ENCODE data around the gene FOXA2.

Gene FOXA2

DNA sequence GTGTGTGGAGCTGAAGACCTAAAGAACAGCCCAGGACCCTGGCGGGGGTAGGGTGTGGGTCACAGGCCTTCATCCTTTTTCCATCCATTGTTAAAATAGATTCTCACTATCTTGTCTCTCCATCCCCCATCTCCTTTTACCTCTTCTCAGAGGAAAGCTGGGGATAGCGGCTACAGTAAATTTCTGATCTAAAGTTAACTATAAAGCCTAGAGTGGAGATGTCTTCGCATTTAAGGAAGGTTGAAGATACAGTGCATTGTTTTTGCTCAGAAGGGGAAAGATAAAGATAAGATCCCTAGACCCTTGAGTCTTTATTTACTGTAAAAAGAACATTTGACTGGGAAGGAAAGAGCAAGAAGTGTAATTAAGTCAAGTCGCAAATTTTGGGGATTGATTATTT, 8.6 kb downstream of the FOXA2 start:
- no peak for TF ChIP-seq ZFX (IDR thresholded peaks at IDR 0.05)
- TF ChIP-seq, protein P1, sequence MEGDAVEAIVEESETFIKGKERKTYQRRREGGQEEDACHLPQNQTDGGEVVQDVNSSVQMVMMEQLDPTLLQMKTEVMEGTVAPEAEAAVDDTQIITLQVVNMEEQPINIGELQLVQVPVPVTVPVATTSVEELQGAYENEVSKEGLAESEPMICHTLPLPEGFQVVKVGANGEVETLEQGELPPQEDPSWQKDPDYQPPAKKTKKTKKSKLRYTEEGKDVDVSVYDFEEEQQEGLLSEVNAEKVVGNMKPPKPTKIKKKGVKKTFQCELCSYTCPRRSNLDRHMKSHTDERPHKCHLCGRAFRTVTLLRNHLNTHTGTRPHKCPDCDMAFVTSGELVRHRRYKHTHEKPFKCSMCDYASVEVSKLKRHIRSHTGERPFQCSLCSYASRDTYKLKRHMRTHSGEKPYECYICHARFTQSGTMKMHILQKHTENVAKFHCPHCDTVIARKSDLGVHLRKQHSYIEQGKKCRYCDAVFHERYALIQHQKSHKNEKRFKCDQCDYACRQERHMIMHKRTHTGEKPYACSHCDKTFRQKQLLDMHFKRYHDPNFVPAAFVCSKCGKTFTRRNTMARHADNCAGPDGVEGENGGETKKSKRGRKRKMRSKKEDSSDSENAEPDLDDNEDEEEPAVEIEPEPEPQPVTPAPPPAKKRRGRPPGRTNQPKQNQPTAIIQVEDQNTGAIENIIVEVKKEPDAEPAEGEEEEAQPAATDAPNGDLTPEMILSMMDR (conservative IDR thresholded peaks at IDR 0.05), result no peak
- H3K27ac ChIP-seq, result no peak overlapping the region

DNA sequence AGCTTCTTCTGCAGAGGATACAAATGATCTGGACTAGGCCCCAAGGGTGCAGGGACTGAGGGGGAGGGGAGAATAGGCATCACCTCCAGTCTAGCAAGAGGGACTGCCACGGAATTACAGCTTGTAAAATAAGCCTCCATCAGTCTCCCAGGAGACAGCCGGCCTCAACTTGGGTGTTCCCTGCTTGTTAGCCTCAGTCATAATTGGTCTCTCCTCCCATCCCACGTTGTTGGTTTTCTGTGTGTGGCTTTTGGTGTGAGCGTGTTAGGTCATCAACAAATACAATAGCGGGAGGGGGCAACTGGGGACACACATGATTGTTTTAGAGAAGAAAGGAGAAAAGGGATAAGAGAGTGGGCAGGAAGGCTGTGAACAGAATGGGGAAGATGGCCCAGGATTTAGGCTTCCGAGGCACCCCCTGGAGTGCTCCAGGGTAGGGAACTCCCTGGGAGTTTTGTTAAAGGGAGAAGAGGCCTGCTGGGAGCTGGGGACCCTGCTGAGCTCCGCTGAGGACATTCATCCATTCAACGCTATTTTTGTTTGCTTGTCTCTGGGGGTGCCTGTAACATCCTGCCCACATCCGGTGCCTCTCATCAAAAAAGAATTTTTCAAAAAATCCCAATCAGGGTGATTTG, 9.2 kb downstream of the FOXA2 start:
- TF ChIP-seq, protein P1 (conservative IDR thresholded peaks at IDR 0.05), result no peak
- no peak for TF ChIP-seq ZFX (IDR thresholded peaks at IDR 0.05)
- H3K27ac ChIP-seq, result no peak overlapping the region

DNA sequence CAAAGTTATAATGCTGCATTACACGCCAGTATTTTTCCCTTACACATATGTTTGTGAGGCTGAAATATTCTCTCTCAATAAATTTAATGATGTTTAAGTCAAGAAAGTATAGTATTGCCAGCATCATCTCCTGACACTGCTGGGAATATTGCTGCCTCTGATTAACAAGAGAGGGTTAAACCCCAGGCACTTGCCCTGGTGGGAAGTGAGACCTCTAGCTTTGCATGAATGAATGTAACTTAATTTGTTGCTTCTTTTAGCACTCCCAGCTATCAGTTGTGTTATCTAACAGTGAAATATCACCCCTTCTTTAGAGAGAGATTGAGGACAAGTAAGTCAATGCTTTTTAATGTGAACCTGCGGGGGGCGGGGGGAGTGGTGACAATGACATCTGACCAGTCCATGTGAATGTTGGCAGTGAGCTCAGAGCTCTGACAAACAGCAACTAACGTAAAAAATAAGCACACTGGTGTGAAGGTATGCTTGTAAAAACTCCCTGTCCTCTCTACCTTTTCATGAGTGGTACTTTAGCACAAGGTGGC, 9.8 kb downstream of the FOXA2 start:
- no peak overlapping the region for H3K27ac ChIP-seq
- no peak for TF ChIP-seq ZFX (IDR thresholded peaks at IDR 0.05)
- TF ChIP-seq, protein P1 (conservative IDR thresholded peaks at IDR 0.05), result no peak

DNA sequence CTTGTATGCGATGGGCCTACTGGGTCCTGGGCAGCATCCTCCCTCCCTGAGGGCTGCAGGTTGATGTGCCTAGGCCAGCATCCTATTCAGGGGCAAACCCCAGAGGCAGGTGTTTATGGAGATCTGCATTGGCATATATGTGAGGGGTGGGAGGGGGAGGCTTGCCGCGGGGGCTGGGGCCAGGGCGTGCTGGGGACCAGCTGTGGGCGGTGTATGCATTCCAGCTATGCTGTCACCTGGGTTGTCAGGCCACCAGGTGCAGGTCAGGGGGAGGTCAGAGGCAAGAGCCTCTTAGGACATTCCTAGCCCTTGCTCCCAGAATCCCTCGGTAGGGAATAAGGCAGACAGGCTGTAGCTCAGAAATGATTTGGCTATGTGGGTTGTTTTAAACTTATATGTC, 11.9 kb downstream of the FOXA2 start:
- TF ChIP-seq, protein P1 (conservative IDR thresholded peaks at IDR 0.05), result no peak
- TF ChIP-seq ZFX (IDR thresholded peaks at IDR 0.05), result no peak
- H3K27ac ChIP-seq, result no peak overlapping the region

DNA sequence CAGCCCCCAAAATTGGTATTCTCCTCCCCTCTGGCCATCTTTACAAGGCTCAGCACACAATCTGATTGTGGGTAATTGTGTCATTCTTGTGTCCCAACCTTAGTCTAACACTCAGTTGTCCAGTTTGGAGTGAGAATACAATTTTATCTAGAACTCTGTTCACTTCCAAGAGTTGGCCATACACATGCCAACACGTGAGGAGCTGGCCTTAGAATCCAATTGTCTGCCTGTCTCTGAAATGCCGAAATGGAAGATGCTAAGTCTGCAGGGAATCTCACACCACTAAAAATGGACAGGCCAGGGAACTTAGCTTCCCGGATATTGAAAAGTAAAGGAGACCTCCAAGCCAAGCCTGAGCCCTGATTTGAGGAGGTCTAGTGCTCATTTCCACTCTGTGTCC, 12.3 kb downstream of the FOXA2 start:
- no peak for TF ChIP-seq ZFX (IDR thresholded peaks at IDR 0.05)
- no peak overlapping the region for H3K27ac ChIP-seq

DNA sequence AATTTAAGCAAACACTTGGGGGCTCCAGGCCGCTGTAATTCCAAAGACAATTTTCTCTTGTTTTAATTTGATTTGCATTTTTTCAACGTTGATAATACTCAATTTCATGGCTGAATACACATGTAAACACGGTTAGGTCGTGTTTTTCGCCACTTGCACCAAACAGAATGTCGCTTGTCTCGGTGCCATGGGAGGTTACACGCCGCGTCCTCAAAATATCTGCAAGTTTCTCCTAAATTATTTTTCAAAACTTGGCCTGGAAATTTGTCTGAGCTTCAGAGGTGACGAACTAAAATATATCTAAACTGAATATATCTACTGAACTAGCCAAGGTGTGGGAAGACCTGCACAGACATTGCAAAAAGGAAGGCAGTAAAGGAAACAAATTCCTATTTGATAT, 15.0 kb downstream of the FOXA2 start:
- TF ChIP-seq ZFX (IDR thresholded peaks at IDR 0.05), result no peak
- TF ChIP-seq, protein P1 (conservative IDR thresholded peaks at IDR 0.05), result no peak
- no peak overlapping the region for H3K27ac ChIP-seq

DNA sequence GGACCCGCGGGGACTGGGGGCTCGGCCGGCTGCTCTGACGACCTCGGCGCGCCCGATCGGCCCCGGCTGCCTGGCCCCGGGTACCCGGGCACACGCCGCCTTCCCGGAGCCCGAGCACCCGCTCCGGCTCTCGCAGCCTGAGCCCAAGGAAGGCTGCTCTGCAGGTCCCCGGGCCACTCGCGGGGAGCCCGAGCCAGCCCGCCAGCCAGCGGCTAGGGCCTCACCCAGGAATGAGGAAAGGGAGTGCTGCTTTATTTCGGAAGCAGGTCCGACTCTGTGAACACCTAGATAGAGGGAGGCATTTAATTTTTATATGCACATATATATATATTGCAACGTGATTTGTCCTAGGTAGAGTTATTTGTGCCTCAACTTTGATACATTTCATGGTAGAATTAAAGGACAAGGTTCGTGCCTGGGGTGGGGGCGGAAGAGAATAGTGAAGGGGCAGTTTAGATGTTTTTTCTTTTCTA, 15.5 kb downstream of the FOXA2 start:
- no peak for TF ChIP-seq ZFX (IDR thresholded peaks at IDR 0.05)
- TF ChIP-seq, protein P1 (conservative IDR thresholded peaks at IDR 0.05), result no peak
- no peak overlapping the region for H3K27ac ChIP-seq

Measured in C4-2B (cell line).